NCI-H187 treated with DMSO at 0.1 percent for 48 hours (cell line): ENCODE measurements around the gene GDF3.
"Not testable (repeated sequence)": the region's sequence is repeated elsewhere in the genome, so short reads cannot be mapped to it uniquely, and the experiment has no call there.

Experiments used
- DNase-seq: peaks from one replicate; lab custom pipeline; 2025; lab: John Stamatoyannopoulos, UW

The GDF3 gene

GRCh38 chr12:7667125-7667524 is 28.4 kb downstream of the GDF3 start:
- no peak for DNase-seq

- DNase-seq, result no peak
These were observed 29.0 kb downstream of the GDF3 start for GRCh38 chr12:7666595-7666994.

GRCh38 chr12:7661741-7662140 is 33.8 kb downstream of the GDF3 start:
- DNase-seq, result no peak

- DNase-seq, result no peak
These were observed 39.5 kb downstream of the GDF3 start for GRCh38 chr12:7656121-7656520.

GRCh38 chr12:7650091-7650490 is 45.5 kb downstream of the GDF3 start:
- DNase-seq, result no peak

GRCh38 chr12:7647071-7647470 is 48.5 kb downstream of the GDF3 start:
- DNase-seq, result no peak

GRCh38 chr12:7646178-7646475 is 49.4 kb downstream of the GDF3 start:
- DNase-seq, result no peak

- DNase-seq, result no peak
These were observed 50.0 kb downstream of the GDF3 start for GRCh38 chr12:7645395-7646177.

GRCh38 chr12:7642876-7643309 is 52.7 kb downstream of the GDF3 start:
- DNase-seq, result no peak

- no peak for DNase-seq
These were observed 53.3 kb downstream of the GDF3 start for GRCh38 chr12:7642287-7642686.

GRCh38 chr12:7640123-7640995 is 55.2 kb downstream of the GDF3 start:
- DNase-seq, result not testable (repeated sequence)
